Osteocyte (in vitro differentiated cells): ENCODE measurements around the gene RAP1GDS1. TPM values are rescaled to one million over a fixed set of nuclear protein-coding genes. Genes with fewer than 3 reads are reported as not detected.
"Not testable (repeated sequence)": the region's sequence is repeated elsewhere in the genome, so short reads cannot be mapped to it uniquely, and the experiment has no call there.

Experiments used
- DNase-seq: peaks from one replicate; pipeline ENCODE4 v3.0.0; 2021; ENCODE audit warnings: mixed read lengths; ENCODE audit not compliant: unreplicated experiment; ENCODE audit errors: extremely low spot score
- H3K27ac Mint-ChIP-seq: one replicate; pipeline ENCODE4 v1.8.0; 2021; ENCODE audit warnings: mild to moderate bottlenecking, mixed read lengths; ENCODE audit not compliant: unreplicated experiment
- H3K27me3 Mint-ChIP-seq: one replicate; pipeline ENCODE4 v1.8.0; 2021; ENCODE audit warnings: mixed read lengths; ENCODE audit not compliant: unreplicated experiment
- H3K36me3 Mint-ChIP-seq: one replicate; pipeline ENCODE4 v1.8.0; 2021; ENCODE audit warnings: mixed read lengths; ENCODE audit not compliant: unreplicated experiment
- H3K4me1 Mint-ChIP-seq: one replicate; pipeline ENCODE4 v1.8.0; 2021; ENCODE audit warnings: mixed read lengths; ENCODE audit not compliant: unreplicated experiment
- H3K4me3 Mint-ChIP-seq: one replicate; pipeline ENCODE4 v1.8.0; 2021; ENCODE audit warnings: mild to moderate bottlenecking, moderate library complexity, mixed read lengths; ENCODE audit not compliant: unreplicated experiment
- H3K9me3 Mint-ChIP-seq: one replicate; pipeline ENCODE4 v1.8.0; 2021; ENCODE audit warnings: mixed read lengths; ENCODE audit not compliant: unreplicated experiment
- CTCF ChIP-seq: fragments of 200-600 bp; sonication (generic); IDR thresholded peaks from 2 replicates; pipeline ENCODE4 v1.5.0; 2021; ENCODE audit warnings: antibody characterized with exemption, mild to moderate bottlenecking, moderate library complexity
- total RNA-seq: library from RNA; stranded (reverse); gene quantifications from 2 replicates; pipeline ENCODE4 v1.2.1, GENCODE V29; 2021

RAP1GDS1 gene
- total RNA-seq, 1 donor from 2014 or later, result 47.6 TPM

GRCh38 chr4:98285676-98286075, 24.5 kb downstream of the RAP1GDS1 start:
- TF ChIP-seq CTCF, result no peak
- Mint-ChIP-seq H3K36me3 (peaks cover 5% of the 10 kb centered on the region), H3K4me1 (peaks cover 28% of the 10 kb centered on the region), H3K9me3 (no peaks in the 10 kb centered on the region), H3K27me3 (no peaks in the 10 kb centered on the region), H3K4me3 (no peak overlapping the region), H3K27ac (no peak overlapping the region)
- DNase-seq, result no peak

GRCh38 chr4:98287328-98287727, 26.1 kb downstream of the RAP1GDS1 start:
- no peak for TF ChIP-seq CTCF
- no peak for DNase-seq
- Mint-ChIP-seq H3K4me3 (no peak overlapping the region), H3K27me3 (no peaks in the 10 kb centered on the region), H3K27ac (no peak overlapping the region), H3K36me3 (no peaks in the 10 kb centered on the region), H3K4me1 (peaks cover 35% of the 10 kb centered on the region), H3K9me3 (no peaks in the 10 kb centered on the region)

GRCh38 chr4:98288671-98289070, 27.5 kb downstream of the RAP1GDS1 start:
- H3K4me3 Mint-ChIP-seq, DNase-seq, H3K27me3 Mint-ChIP-seq, H3K27ac Mint-ChIP-seq, H3K36me3 Mint-ChIP-seq, H3K9me3 Mint-ChIP-seq: not testable (repeated sequence)
- H3K4me1 Mint-ChIP-seq, result peaks cover 36% of the 10 kb centered on the region

GRCh38 chr4:98289375-98289774, 28.2 kb downstream of the RAP1GDS1 start:
- no peaks in the 10 kb centered on the region for H3K9me3 Mint-ChIP-seq
- peaks cover 9% of the 10 kb centered on the region for H3K36me3 Mint-ChIP-seq
- no peak for DNase-seq
- TF ChIP-seq CTCF, result no peak
- H3K27me3 Mint-ChIP-seq, result no peaks in the 10 kb centered on the region
- H3K27ac Mint-ChIP-seq, result peak overlapping the region; percentile 87
- no peak overlapping the region for H3K4me3 Mint-ChIP-seq
- H3K4me1 Mint-ChIP-seq, result peaks cover 40% of the 10 kb centered on the region

GRCh38 chr4:98290511-98290910, 29.3 kb downstream of the RAP1GDS1 start:
- Mint-ChIP-seq H3K4me3 (no peak overlapping the region), H3K36me3 (peaks cover 12% of the 10 kb centered on the region), H3K9me3 (no peaks in the 10 kb centered on the region), H3K4me1 (peaks cover 40% of the 10 kb centered on the region), H3K27me3 (no peaks in the 10 kb centered on the region), H3K27ac (peak overlapping the region; percentile 87)
- no peak for TF ChIP-seq CTCF
- DNase-seq, result no peak
